HepG2 (cell line): Measurements from ENCODE around the gene MAPK6. TPM values are rescaled to one million over a fixed set of nuclear protein-coding genes. Genes with fewer than 3 reads are reported as not detected.

Experiments
- ATF6 ChIP-seq: sonication (generic); formaldehyde crosslinking; conservative IDR thresholded peaks from 2 replicates; pipeline ENCODE4 v1.4.0; 2020; ENCODE audit warnings: missing genetic modification reagents
- CCAR2 ChIP-seq: fragments of 200-400 bp; formaldehyde crosslinking; optimal IDR thresholded peaks from 2 replicates; pipeline ENCODE3; 2018; ENCODE audit warnings: low read depth, mild to moderate bottlenecking, low read length, moderate library complexity
- CERS6 ChIP-seq: sonication (generic); formaldehyde crosslinking; IDR thresholded peaks from 2 replicates; pipeline ENCODE4 v1.5.0; 2020; ENCODE audit warnings: missing genetic modification reagents
- GATA4 ChIP-seq: sonication (generic); IDR thresholded peaks from 2 replicates; pipeline ENCODE4 v1.6.1; 2016; ENCODE audit warnings: antibody characterized with exemption, low read depth, borderline replicate concordance
- GRHL1 ChIP-seq: sonication (generic); formaldehyde crosslinking; conservative IDR thresholded peaks from 2 replicates; pipeline ENCODE4 v1.8.0; 2022; ENCODE audit warnings: missing genetic modification reagents
- HDAC2 ChIP-seq: sonication (generic); formaldehyde crosslinking; IDR thresholded peaks from 2 replicates; pipeline ENCODE4 v1.4.0; 2020; ENCODE audit warnings: missing genetic modification reagents
- HNRNPK ChIP-seq: fragments of 200-400 bp; formaldehyde crosslinking; IDR thresholded peaks from 2 replicates; pipeline ENCODE4 v1.6.1; 2018; ENCODE audit warnings: low read length, low read depth, moderate library complexity, mild to moderate bottlenecking; ENCODE audit not compliant: poor library complexity, severe bottlenecking
- HOXA3 ChIP-seq: sonication (generic); formaldehyde crosslinking; IDR thresholded peaks from 2 replicates; pipeline ENCODE4 v1.5.0; 2020; ENCODE audit warnings: missing genetic modification reagents
- KAT7 ChIP-seq: IDR thresholded peaks from 2 replicates; pipeline ENCODE4 v1.6.1; 2018; ENCODE audit warnings: borderline replicate concordance, missing compliant biosample characterization
- PTBP1 ChIP-seq: fragments of 200-400 bp; formaldehyde crosslinking; IDR thresholded peaks from 2 replicates; pipeline ENCODE4 v1.6.1; 2018; ENCODE audit warnings: low read length, low read depth; ENCODE audit not compliant: poor library complexity, severe bottlenecking
- SMAD1 ChIP-seq: sonication (generic); formaldehyde crosslinking; IDR thresholded peaks from 2 replicates; pipeline ENCODE4 v1.4.0; 2020; ENCODE audit warnings: missing genetic modification reagents, low read depth, mild to moderate bottlenecking, borderline replicate concordance
- THAP7 ChIP-seq: sonication (generic); formaldehyde crosslinking; IDR thresholded peaks from 2 replicates; pipeline ENCODE4 v1.8.1; 2023; ENCODE audit warnings: mild to moderate bottlenecking, missing genetic modification reagents
- XBP1 ChIP-seq: sonication (generic); formaldehyde crosslinking; IDR thresholded peaks from 2 replicates; pipeline ENCODE4 v1.5.0; 2020; ENCODE audit warnings: missing genetic modification reagents
- ZFY ChIP-seq: sonication (generic); formaldehyde crosslinking; IDR thresholded peaks from 2 replicates; pipeline ENCODE4 v1.4.0; 2020; ENCODE audit warnings: missing genetic modification reagents
- ZNF256 ChIP-seq: sonication (generic); formaldehyde crosslinking; conservative IDR thresholded peaks from 2 replicates; pipeline ENCODE4 v1.4.0; 2020; ENCODE audit warnings: missing genetic modification reagents
- ZNF337 ChIP-seq: sonication (generic); formaldehyde crosslinking; IDR thresholded peaks from 2 replicates; pipeline ENCODE4 v1.5.1; 2020; ENCODE audit warnings: missing genetic modification reagents, low read depth, mild to moderate bottlenecking, borderline replicate concordance
- ZNF34 ChIP-seq: sonication (generic); formaldehyde crosslinking; IDR thresholded peaks from 2 replicates; pipeline ENCODE4 v1.4.0; 2020; ENCODE audit warnings: mild to moderate bottlenecking, missing genetic modification reagents, borderline replicate concordance
- ZNF441 ChIP-seq: sonication (generic); formaldehyde crosslinking; IDR thresholded peaks from 2 replicates; pipeline ENCODE4 v1.7.0; 2021; ENCODE audit warnings: missing genetic modification reagents, borderline replicate concordance
- ZNF549 ChIP-seq: sonication (generic); formaldehyde crosslinking; IDR thresholded peaks from 2 replicates; pipeline ENCODE4 v1.5.0; 2020; ENCODE audit warnings: missing genetic modification reagents
- ZNF564 ChIP-seq: sonication (generic); formaldehyde crosslinking; IDR thresholded peaks from 2 replicates; pipeline ENCODE4 v1.8.1; 2023; ENCODE audit warnings: mild to moderate bottlenecking, missing genetic modification reagents
- ZNF850 ChIP-seq: sonication (generic); formaldehyde crosslinking; conservative IDR thresholded peaks from 2 replicates; pipeline ENCODE4 v1.9.0; 2021; ENCODE audit warnings: mild to moderate bottlenecking, missing genetic modification reagents
- ZSCAN9 ChIP-seq: IDR thresholded peaks from 2 replicates; pipeline ENCODE4 v1.6.1; 2016; ENCODE audit warnings: borderline replicate concordance
- polyA plus RNA-seq, 8 experiments: library from polyadenylated mRNA; depleted of rRNA in 3 of 8; stranded (reverse) in 7 of 8; unstranded in 1 of 8; fragments of >200 nt; fragmentation: Illumina TruSeq in 4 of 8; extraction: Trizol in 4 of 8; gene quantifications; 2 replicates each; pipeline versions ENCODE4 v1.2.1 to v1.2.3, GENCODE V29; 2011 to 2016; ENCODE audit warnings: low read depth in 4 of 8, missing spikeins in 1 of 8, mixed read lengths in 1 of 8; ENCODE audit not compliant: insufficient read depth in 1 of 8
- total RNA-seq, 5 experiments: library from RNA; depleted of rRNA; stranded (reverse); fragments of >200 nt; fragmentation: Illumina TruSeq; extraction: Trizol; gene quantifications; 2 replicates each; pipeline ENCODE4 v1.2.3, GENCODE V29; 2016; ENCODE audit warnings: low read depth in 1 of 5

The MAPK6 gene
- total and polyA plus RNA-seq, 2 of the 13 experiments (the other 11 are each of a cell fraction or from before 2014, with no cell fraction given): 89.5 to 99.7 TPM

- TF ChIP-seq ATF6 (CRISPR knock-in tag) (no peak; the same call in 1 of the 2 replicates), XBP1 (CRISPR knock-in tag) (no peak; the same call in 1 of the 2 replicates), PTBP1 (peak; percentile 74), KAT7 (CRISPR knock-in tag) (0 out of 2 replicates have a peak, but pooled peaks have one; percentile 29), GATA4 (peak; percentile 34; the same call in 1 of the 2 replicates), ZFY (CRISPR knock-in tag) (peak; percentile 59; the same call in 1 of the 2 replicates), ZNF549 (CRISPR knock-in tag) (no peak), ZNF564 (CRISPR knock-in tag) (peak; percentile 93), ZNF441 (CRISPR knock-in tag) (peak; percentile 74; the same call in 1 of the 2 replicates), ZNF337 (CRISPR knock-in tag) (peak; percentile 53; the same call in 1 of the 2 replicates), ZNF256 (CRISPR knock-in tag) (peak; percentile 70; the same call in 1 of the 2 replicates), HNRNPK (peak; percentile 66), ZNF34 (CRISPR knock-in tag) (no peak), CCAR2 (no peak), ZNF850 (no peak), HDAC2 (CRISPR knock-in tag) (peak; percentile 65), HOXA3 (CRISPR knock-in tag) (peak; percentile 84), CERS6 (CRISPR knock-in tag) (0 out of 2 replicates have a peak, but pooled peaks have one; percentile 68), GRHL1 (CRISPR knock-in tag) (no peak), SMAD1 (CRISPR knock-in tag) (peak; percentile 76; the same call in 1 of the 2 replicates), ZSCAN9 (CRISPR knock-in tag) (no peak; the same call in 1 of the 2 replicates), THAP7 (peak; percentile 91)
Measured at GRCh38 chr15:52018693-52019393, at the start of gene MAPK6 (continued).
